ENCODE measurements around the gene DHCR24.

The DHCR24 gene

GRCh38 chr1:54871275-54872035, 15.5 kb downstream of the DHCR24 start:
- Histone ChIP-seq H3K9me2 (replicated peaks; ENCODE audit: insufficient read depth, low read length) (no peaks in the 10 kb centered on the region), H4K20me1 (ENCODE audit: insufficient read depth, low read length) (no peaks in the 10 kb centered on the region), H2AFZ (ENCODE audit: low read length) (no peak overlapping the region), H3K9me3 (replicated peaks; ENCODE audit: insufficient read depth, low read length) (no peaks in the 10 kb centered on the region), H3K79me2 (ENCODE audit: low read length) (no peaks in the 10 kb centered on the region), H3F3A (ENCODE audit: insufficient read depth, low read length) (no peaks in the 10 kb centered on the region), H3K4me2 (ENCODE audit: low read depth, low read length) (no peak overlapping the region), H3K36me3 (replicated peaks; ENCODE audit: insufficient read depth, low read length) (peaks cover 4% of the 10 kb centered on the region; the same call in 1 of the 2 replicates), H3K4me1 (ENCODE audit: low read length) (no peaks in the 10 kb centered on the region), H3K4me3 (ENCODE audit: low read length) (no peak overlapping the region), H3K9ac (ENCODE audit: low read length) (no peak overlapping the region), H3K27ac (ENCODE audit: low read length) (no peak overlapping the region), H3K27me3 (replicated peaks; ENCODE audit: insufficient read depth, low read length) (no peaks in the 10 kb centered on the region)
- no peak for DNase-seq
- TF ChIP-seq EZH2phosphoT487 (IDR thresholded peaks at IDR 0.05; ENCODE audit: low read length), result no peak
- no peak for TF ChIP-seq CTCF (IDR thresholded peaks at IDR 0.05; ENCODE audit: low read length)
- TF ChIP-seq EZH2 (optimal IDR thresholded peaks at IDR 0.05; ENCODE audit: low read depth, low read length), result no peak

GRCh38 chr1:54870869-54871268, 16.1 kb downstream of the DHCR24 start:
- Histone ChIP-seq H3K27me3 (replicated peaks; ENCODE audit: insufficient read depth, low read length) (no peaks in the 10 kb centered on the region), H3K4me1 (ENCODE audit: low read length) (no peaks in the 10 kb centered on the region), H3K4me3 (ENCODE audit: low read length) (no peak overlapping the region), H3K4me2 (ENCODE audit: low read depth, low read length) (no peak overlapping the region), H2AFZ (ENCODE audit: low read length) (no peak overlapping the region), H3K9me2 (replicated peaks; ENCODE audit: insufficient read depth, low read length) (no peaks in the 10 kb centered on the region), H3K9ac (ENCODE audit: low read length) (no peak overlapping the region), H3K9me3 (replicated peaks; ENCODE audit: insufficient read depth, low read length) (no peaks in the 10 kb centered on the region), H3K36me3 (replicated peaks; ENCODE audit: insufficient read depth, low read length) (peaks cover 4% of the 10 kb centered on the region; the same call in 1 of the 2 replicates), H4K20me1 (ENCODE audit: insufficient read depth, low read length) (no peaks in the 10 kb centered on the region), H3F3A (ENCODE audit: insufficient read depth, low read length) (no peaks in the 10 kb centered on the region), H3K27ac (ENCODE audit: low read length) (no peak overlapping the region), H3K79me2 (ENCODE audit: low read length) (no peaks in the 10 kb centered on the region)
- no peak for DNase-seq
- TF ChIP-seq EZH2phosphoT487 (IDR thresholded peaks at IDR 0.05; ENCODE audit: low read length) (no peak), EZH2 (optimal IDR thresholded peaks at IDR 0.05; ENCODE audit: low read depth, low read length) (no peak), CTCF (IDR thresholded peaks at IDR 0.05; ENCODE audit: low read length) (no peak)

- no peaks in the 10 kb centered on the region for H4K20me1 ChIP-seq (ENCODE audit: insufficient read depth, low read length)
Observed at GRCh38 chr1:54869173-54869851, 17.7 kb downstream of the DHCR24 start.

More at GRCh38 chr1:54869173-54869851, 17.7 kb downstream of the DHCR24 start:
- Histone ChIP-seq H3F3A (ENCODE audit: insufficient read depth, low read length) (no peaks in the 10 kb centered on the region), H3K27me3 (replicated peaks; ENCODE audit: insufficient read depth, low read length) (no peaks in the 10 kb centered on the region), H2AFZ (ENCODE audit: low read length) (no peak overlapping the region), H3K4me1 (ENCODE audit: low read length) (no peaks in the 10 kb centered on the region), H3K79me2 (ENCODE audit: low read length) (no peaks in the 10 kb centered on the region), H3K4me2 (ENCODE audit: low read depth, low read length) (no peak overlapping the region), H3K9me3 (replicated peaks; ENCODE audit: insufficient read depth, low read length) (no peaks in the 10 kb centered on the region), H3K36me3 (replicated peaks; ENCODE audit: insufficient read depth, low read length) (peaks cover 4% of the 10 kb centered on the region; the same call in 1 of the 2 replicates), H3K4me3 (ENCODE audit: low read length) (no peak overlapping the region), H3K9ac (ENCODE audit: low read length) (no peak overlapping the region), H3K27ac (ENCODE audit: low read length) (no peak overlapping the region), H3K9me2 (replicated peaks; ENCODE audit: insufficient read depth, low read length) (no peaks in the 10 kb centered on the region)
- TF ChIP-seq EZH2 (optimal IDR thresholded peaks at IDR 0.05; ENCODE audit: low read depth, low read length), result no peak
- TF ChIP-seq EZH2phosphoT487 (IDR thresholded peaks at IDR 0.05; ENCODE audit: low read length), result no peak
- no peak for TF ChIP-seq CTCF (IDR thresholded peaks at IDR 0.05; ENCODE audit: low read length)
- no peak for DNase-seq
